HepG2 (cell line): ENCODE measurements around the gene ARHGEF4. TPM values are rescaled to one million over a fixed set of nuclear protein-coding genes. Genes with fewer than 3 reads are reported as not detected.

Experiments used
- ATAC-seq: fragments of 200-7000 bp; cut with Tn5 transposase; 3 replicates; pipeline ENCODE4 v1.9.1; 2020; ENCODE audit warnings: mild to moderate bottlenecking, moderate library complexity
- BruUV-seq: library from RNA; stranded (reverse); fragments of 400-500 nt; replicated peaks from 2 replicates; lab custom pipeline; 2021; lab: Mats Ljungman, UMichigan
- CTCF ChIA-PET: fragments of 300-600 bp; formaldehyde crosslinking; extraction: SDS; loops from one replicate; lab custom pipeline; 2021; ENCODE audit warnings: low total read pairs, inconsistent platforms, low intra/inter-chr PET ratio; lab: Yijun Ruan, JAX
- POLR2A ChIA-PET: fragments of 350-600 bp; sonication (Branson Sonifier 250); formaldehyde crosslinking; loops from one replicate; lab custom pipeline; 2020; ENCODE audit warnings: antibody characterized with exemption, inconsistent platforms; lab: Yijun Ruan, JAX
- DNase-seq: peaks from one replicate; pipeline ENCODE4 v3.0.0-alpha.2; 2015; ENCODE audit warnings: low spot score
- FAIRE-seq: peaks from 3 replicates; lab custom pipeline; 2011; peaks lifted over from hg19 to GRCh38; lab: Jason Lieb, UNC
- H2AFZ ChIP-seq: one replicate; pipeline ENCODE4 v1.6.1; 2011; ENCODE audit warnings: low read length, inconsistent platforms
- H3K27ac ChIP-seq: fragments of 300-600 bp; 3 replicates; pipeline ENCODE4 v1.8.0; 2011; ENCODE audit warnings: mixed run types, mild to moderate bottlenecking, mixed read lengths, low read length, inconsistent platforms; ENCODE audit not compliant: insufficient read depth; ENCODE audit errors: extremely low read length
- H3K27me3 ChIP-seq, 2 experiments: fragments of 200-600 bp in 1 of 2; 2 replicates in 1 of 2; 3 replicates in 1 of 2; pipeline versions ENCODE4 v1.6.0 to v1.8.0; 2011; ENCODE audit warnings: low read length in 2 of 2, mild to moderate bottlenecking in 2 of 2, moderate library complexity in 2 of 2, inconsistent platforms in 1 of 2; ENCODE audit not compliant: insufficient read depth in 2 of 2, control insufficient read depth in 1 of 2
- H3K36me3 ChIP-seq, 2 experiments: fragments of 200-600 bp in 1 of 2; replicated peaks in 1 of 2; 2 replicates in 1 of 2; 3 replicates in 1 of 2; pipeline versions ENCODE4 v1.5.1 to v1.8.0; 2011; ENCODE audit warnings: low read length in 2 of 2, inconsistent platforms in 1 of 2; ENCODE audit not compliant: insufficient read depth in 2 of 2, control insufficient read depth in 1 of 2
- H3K4me1 ChIP-seq: 2 replicates; pipeline ENCODE4 v1.5.1; 2012; ENCODE audit warnings: low read length, inconsistent platforms; ENCODE audit not compliant: insufficient read depth
- H3K4me2 ChIP-seq: 2 replicates; pipeline ENCODE4 v1.6.0; 2011; ENCODE audit warnings: low read depth, low read length, inconsistent platforms
- H3K4me3 ChIP-seq, 3 experiments: fragments of 200-600 bp in 1 of 3; sonication (generic), shearing (Covaris generic) in 1 of 3; replicated peaks in 1 of 3; 2 replicates each; pipeline ENCODE4 v1.5.1; 2011 to 2016; ENCODE audit warnings: low read length in 3 of 3, inconsistent platforms in 2 of 3, low read depth in 2 of 3, mild to moderate bottlenecking in 2 of 3, control low read depth in 1 of 3, mixed read lengths in 1 of 3; ENCODE audit not compliant: insufficient read depth in 1 of 3
- H3K79me2 ChIP-seq: one replicate; pipeline ENCODE4 v1.6.1; 2011; ENCODE audit warnings: low read length, inconsistent platforms; ENCODE audit not compliant: insufficient read depth
- H3K9ac ChIP-seq: 2 replicates; pipeline ENCODE4 v1.6.0; 2011; ENCODE audit warnings: mild to moderate bottlenecking, low read depth, low read length, inconsistent platforms; ENCODE audit not compliant: insufficient read depth
- H3K9me3 ChIP-seq: 2 replicates; pipeline ENCODE4 v1.5.1; 2012; ENCODE audit warnings: mild to moderate bottlenecking, low read length
- H4K20me1 ChIP-seq: 2 replicates; pipeline ENCODE4 v1.6.0; 2011; ENCODE audit warnings: inconsistent platforms, mild to moderate bottlenecking, low read length, moderate library complexity; ENCODE audit not compliant: insufficient read depth
- DMAP1 ChIP-seq: IDR thresholded peaks from 2 replicates; pipeline ENCODE4 v1.6.1; 2016
- SP5 ChIP-seq: IDR thresholded peaks from 2 replicates; pipeline ENCODE4 v1.6.1; 2016; ENCODE audit warnings: low read depth, borderline replicate concordance
- WGBS: methylation state at CpG from one replicate; pipeline ENCODE4 v1.1.6; 2017; ENCODE audit warnings: low lambda C conversion rate; 5-methylcytosine and 5-hydroxymethylcytosine counted together
- in situ Hi-C: cut with HindIII; loops from 2 replicates; pipeline ENCODE4 v1.10.0; 2017; ENCODE audit warnings: low pct_unique_long_range_greater_than_20kb; ENCODE audit not compliant: extremely low pct_ligation_motif_present
- intact Hi-C: fragments of 100-400 bp; cut with micrococcal nuclease; formaldehyde crosslinking; loops from one replicate; pipeline ENCODE4 v1.10.0; 2022; ENCODE audit not compliant: unreplicated experiment
- polyA plus RNA-seq, 8 experiments: library from polyadenylated mRNA; depleted of rRNA in 3 of 8; stranded (reverse) in 7 of 8; unstranded in 1 of 8; fragments of >200 nt; fragmentation: Illumina TruSeq in 4 of 8; extraction: Trizol in 4 of 8; gene quantifications; 2 replicates each; pipeline versions ENCODE4 v1.2.1 to v1.2.3, GENCODE V29; 2011 to 2016; ENCODE audit warnings: low read depth in 4 of 8, missing spikeins in 1 of 8, mixed read lengths in 1 of 8; ENCODE audit not compliant: insufficient read depth in 1 of 8
- total RNA-seq, 5 experiments: library from RNA; depleted of rRNA; stranded (reverse); fragments of >200 nt; fragmentation: Illumina TruSeq; extraction: Trizol; gene quantifications; 2 replicates each; pipeline ENCODE4 v1.2.3, GENCODE V29; 2016; ENCODE audit warnings: low read depth in 1 of 5
- TF ChIP-seq, protein P1 (sequence below): sonication (generic); formaldehyde crosslinking; IDR thresholded peaks from 2 replicates; pipeline ENCODE4 v1.5.1; 2020; ENCODE audit warnings: mild to moderate bottlenecking, missing genetic modification reagents
- TF ChIP-seq, protein P2 (sequence below): sonication (generic); formaldehyde crosslinking; IDR thresholded peaks from 2 replicates; pipeline ENCODE4 v1.9.0; 2021; ENCODE audit warnings: missing genetic modification reagents, mild to moderate bottlenecking, borderline replicate concordance

Gene ARHGEF4
- total and polyA plus RNA-seq, 2 of the 13 experiments (the other 11 are each of a cell fraction or from before 2014, with no cell fraction given), result 0.11 to 0.13 TPM

DNA sequence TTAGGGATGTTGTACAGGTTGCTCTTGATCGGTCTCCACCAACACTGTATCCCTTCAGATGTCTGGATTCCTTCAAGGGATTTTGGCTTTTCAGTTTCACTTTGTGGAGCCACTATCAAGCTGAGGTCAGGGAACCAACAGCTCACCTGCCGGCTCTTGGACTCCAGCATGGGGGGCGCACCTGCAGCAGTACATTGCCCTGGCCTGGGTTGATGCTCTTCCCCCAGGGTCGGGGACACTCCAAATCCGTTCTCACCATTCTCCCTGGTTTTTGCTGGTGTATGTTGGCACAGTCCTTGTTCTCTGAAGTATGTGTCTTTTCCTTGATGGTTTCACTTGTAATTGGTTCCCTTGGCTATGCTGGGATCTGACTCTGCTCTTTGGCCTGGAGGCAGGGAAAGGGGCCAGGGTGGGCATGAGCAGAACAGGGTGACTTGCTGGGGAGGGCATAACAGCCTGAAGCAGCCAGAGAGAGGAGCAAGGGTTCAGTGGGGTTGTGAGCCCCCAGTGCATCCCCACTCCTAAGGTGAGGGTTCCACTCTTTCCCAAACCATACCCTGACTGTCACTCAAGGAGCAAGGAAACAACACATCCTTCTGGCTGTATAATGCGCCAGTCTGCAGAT, 5.1 kb downstream of the ARHGEF4 start (continued):
- TF ChIP-seq, protein P1, sequence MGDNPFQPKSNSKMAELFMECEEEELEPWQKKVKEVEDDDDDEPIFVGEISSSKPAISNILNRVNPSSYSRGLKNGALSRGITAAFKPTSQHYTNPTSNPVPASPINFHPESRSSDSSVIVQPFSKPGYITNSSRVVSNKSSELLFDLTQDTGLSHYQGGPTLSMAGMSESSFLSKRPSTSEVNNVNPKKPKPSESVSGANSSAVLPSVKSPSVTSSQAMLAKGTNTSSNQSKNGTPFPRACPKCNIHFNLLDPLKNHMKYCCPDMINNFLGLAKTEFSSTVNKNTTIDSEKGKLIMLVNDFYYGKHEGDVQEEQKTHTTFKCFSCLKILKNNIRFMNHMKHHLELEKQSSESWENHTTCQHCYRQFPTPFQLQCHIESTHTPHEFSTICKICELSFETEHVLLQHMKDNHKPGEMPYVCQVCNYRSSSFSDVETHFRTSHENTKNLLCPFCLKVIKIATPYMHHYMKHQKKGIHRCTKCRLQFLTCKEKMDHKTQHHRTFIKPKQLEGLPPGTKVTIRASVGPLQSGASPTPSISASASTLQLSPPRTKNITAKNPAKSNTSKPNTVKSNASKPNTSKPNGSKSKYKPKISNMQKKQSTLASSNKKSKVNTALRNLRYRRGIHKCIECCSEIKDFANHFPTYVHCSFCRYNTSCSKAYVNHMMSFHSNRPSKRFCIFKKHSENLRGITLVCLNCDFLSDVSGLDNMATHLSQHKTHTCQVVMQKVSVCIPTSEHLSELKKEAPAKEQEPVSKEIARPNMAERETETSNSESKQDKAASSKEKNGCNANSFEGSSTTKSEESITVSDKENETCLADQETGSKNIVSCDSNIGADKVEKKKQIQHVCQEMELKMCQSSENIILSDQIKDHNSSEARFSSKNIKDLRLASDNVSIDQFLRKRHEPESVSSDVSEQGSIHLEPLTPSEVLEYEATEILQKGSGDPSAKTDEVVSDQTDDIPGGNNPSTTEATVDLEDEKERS (CRISPR knock-in tag), result no peak
- no peak for TF ChIP-seq DMAP1

DNA sequence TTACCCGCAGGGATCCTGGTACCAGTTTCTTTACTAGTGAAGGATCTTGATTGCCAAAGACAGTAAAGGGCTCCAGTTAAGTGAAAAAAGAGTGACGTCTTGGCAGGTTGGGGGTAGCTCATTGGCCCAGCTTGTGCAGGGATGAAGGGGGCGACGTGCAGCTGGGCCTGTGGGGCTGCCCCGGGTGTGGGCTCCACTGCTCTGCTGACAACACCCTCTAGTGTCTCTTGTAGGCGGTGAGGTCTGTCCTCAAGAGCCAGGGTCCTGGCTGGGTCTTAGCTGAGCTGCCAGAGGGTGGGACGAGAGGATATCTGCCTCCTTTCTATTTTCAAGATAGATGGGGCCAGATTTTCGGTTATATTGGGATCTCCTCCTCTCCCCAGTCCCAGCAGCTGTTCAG, 6.1 kb downstream of the ARHGEF4 start:
- no peaks in the 10 kb centered on the region for H4K20me1 ChIP-seq

More for the DNA sequence above, 6.1 kb downstream of the ARHGEF4 start:
- in situ Hi-C loops, result no loop called here
- 14% methylated on average over 5 of the region's 8 CpGs for WGBS
- BruUV-seq, result no TSS peak
- no peaks in the 10 kb centered on the region for H3K36me3 ChIP-seq
- no peak for TF ChIP-seq SP5 (CRISPR knock-in tag)
- TF ChIP-seq, protein P2, sequence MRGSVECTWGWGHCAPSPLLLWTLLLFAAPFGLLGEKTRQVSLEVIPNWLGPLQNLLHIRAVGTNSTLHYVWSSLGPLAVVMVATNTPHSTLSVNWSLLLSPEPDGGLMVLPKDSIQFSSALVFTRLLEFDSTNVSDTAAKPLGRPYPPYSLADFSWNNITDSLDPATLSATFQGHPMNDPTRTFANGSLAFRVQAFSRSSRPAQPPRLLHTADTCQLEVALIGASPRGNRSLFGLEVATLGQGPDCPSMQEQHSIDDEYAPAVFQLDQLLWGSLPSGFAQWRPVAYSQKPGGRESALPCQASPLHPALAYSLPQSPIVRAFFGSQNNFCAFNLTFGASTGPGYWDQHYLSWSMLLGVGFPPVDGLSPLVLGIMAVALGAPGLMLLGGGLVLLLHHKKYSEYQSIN (CRISPR knock-in tag), result no peak
- TF ChIP-seq, all 625 proteins: peak for 0
- Histone ChIP-seq H3K9me3 (no peaks in the 10 kb centered on the region), H3K4me1 (no peaks in the 10 kb centered on the region), H3K4me2 (no peak overlapping the region), H2AFZ (no peak overlapping the region), H3K9ac (no peak overlapping the region), H3K79me2 (no peaks in the 10 kb centered on the region), H3K27ac (no peak overlapping the region), H3K27me3 (peaks cover 15 to 69% of the 10 kb centered on the region in 2 experiments), H3K4me3 (no peak overlapping the region)
- intact Hi-C loops, result no loop called here
- FAIRE-seq, result no peak
- peak; percentile 33; the same call in 1 of the 3 replicates for ATAC-seq
- POLR2A ChIA-PET, result no interaction called here
- CTCF ChIA-PET, result no interaction called here
- DNase-seq, result no peak
